ENCODE results near the gene SOX18. TPM values are rescaled to one million over a fixed set of nuclear protein-coding genes. Genes with fewer than 3 reads are reported as not detected.
A peak's percentile ranks its signal among the peaks of the same experiment; 100 is the strongest.

The SOX18 gene
- total RNA-seq, 1 experiment from 2014 or later: 0.12 TPM

DNA sequence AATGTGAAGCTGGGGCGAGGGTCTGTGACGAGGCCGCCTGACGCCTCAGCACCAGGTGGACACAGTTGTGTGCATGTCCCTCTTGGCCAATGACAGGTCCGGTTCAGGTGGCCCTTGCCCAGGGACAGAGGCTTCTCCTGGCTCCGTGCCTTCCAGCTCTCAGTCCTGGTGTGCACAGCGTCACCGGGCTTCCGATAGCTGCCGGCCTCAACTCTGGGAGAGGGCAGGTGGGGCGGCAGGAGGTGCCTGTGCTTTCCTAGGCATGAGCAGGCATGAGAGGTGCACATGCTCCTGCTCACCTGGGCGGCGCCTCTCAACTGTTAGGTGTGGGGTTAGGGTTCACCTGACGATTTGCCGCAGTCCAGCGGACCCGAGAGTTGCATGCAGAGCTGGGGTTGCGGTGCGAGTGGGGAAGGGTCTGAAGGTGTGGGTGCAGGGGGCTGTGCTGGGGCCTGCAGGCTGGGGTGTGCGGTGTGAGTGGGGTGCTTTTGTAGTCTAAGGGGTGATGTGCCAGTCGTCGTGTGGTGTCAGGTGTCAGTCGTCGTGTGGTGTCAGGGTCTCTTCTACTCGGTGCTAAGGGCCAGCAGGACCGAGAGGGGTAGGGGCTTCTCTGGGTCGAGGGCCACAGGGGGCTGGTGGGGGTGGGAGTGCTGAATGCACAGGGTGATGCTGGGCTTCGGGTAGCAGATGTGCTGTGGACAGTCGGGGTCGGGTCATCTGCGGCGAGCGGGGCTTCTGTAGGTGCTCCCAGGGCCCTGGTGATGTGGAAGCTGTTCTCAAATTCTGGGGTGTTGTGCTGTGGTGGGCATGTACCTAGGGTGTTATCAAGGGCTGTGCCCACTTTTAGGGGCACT, 3.8 kb upstream of the SOX18 start:
- no peak for DNase-seq (ENCODE audit: low read depth)

GRCh38 chr20:64052326-64052722, 2.9 kb upstream of the SOX18 start:
- DNase-seq (ENCODE audit: low read depth): no peak

DNA sequence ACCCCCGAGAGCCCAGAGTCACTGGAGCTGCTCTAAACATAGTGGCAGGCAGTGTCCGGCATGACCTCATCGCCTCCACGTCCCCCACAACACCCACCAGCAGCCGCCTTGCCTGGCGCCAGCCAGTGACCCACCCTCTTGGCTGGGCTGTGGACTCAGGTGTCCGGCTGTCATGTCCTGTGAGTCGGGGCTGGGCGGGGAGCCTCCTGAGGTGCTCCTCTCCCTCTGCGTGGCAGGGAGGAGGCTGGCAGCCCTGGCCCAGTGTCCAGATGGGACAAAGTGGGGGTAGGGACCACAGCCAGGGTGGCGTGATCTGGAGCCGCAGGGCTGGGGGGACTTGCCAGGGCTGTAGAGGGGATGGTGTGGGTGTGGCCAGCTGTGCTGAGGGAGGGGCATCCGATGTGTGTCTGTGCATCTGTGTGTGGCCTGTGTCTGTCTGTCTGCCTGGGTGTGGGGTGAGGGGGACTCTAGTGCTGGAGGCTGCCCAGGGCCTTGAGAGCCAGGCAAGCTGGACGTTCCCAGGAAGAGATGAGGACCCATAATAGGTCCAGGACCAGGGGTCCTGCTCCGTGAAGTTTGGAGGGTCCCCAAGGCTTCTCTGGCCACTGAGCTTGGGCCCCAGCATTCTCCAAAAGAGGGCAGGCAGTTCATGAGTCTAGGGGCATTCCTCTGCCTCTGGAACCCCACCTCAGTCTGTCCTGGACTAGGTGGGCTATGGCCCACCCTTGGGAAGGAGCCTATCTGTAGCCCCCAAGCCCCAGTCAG, 2.3 kb upstream of the SOX18 start:
- DNase-seq (ENCODE audit: low read depth): no peak

DNA sequence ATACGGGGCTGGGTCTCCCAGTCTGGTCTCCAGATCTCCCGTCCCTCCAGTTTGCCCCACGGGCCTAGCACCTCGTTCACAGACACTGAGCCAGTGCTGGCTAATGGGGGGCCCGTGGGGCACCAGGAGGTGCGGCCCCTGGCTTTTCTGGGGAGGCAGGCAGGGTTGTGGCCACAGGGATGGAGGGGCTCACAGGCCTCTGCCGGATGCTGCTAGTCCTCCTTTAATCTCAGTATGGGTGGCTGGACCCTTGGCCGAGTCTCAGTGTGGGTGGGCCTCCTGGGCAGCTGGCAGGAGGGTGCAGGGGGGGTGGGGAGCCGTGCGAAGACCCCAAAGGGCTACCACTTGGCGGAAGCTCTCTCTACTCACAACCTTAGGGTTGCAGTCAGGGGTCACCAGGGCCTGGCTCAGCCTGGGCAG, 1.6 kb upstream of the SOX18 start:
- no peak for DNase-seq (ENCODE audit: low read depth)

- no peak for DNase-seq (ENCODE audit: low read depth)
These were observed 1.0 kb upstream of the SOX18 start for GRCh38 chr20:64050261-64051032.

- DNase-seq (ENCODE audit: low read depth): no peak
These were observed 430 bp upstream of the SOX18 start for GRCh38 chr20:64049878-64050260.

GRCh38 chr20:64048402-64049044, 916 bp downstream of the SOX18 start:
- DNase-seq (ENCODE audit: low read depth): no peak

DNA sequence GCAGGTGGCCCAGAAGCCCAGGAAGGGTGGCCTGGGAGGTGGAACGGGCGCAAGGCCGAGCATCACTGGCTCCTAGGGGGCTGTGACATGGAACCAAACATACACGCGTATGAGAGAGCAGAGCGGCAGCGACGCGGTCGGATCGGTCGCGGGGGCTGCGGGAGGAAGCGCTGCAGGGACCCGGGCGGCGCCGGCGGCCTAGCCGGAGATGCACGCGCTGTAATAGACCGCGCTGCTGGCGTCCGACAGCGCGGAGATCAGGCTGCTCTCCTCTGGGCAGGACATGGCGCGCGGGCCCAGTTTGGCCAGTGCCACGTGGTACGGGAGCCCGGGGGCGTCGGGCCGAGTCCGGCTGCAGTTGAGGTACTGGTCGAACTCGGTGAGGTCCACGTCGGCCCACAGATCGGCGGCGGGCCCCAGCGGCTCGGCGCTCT, 1.5 kb downstream of the SOX18 start:
- no peak for DNase-seq (ENCODE audit: low read depth)

DNA sequence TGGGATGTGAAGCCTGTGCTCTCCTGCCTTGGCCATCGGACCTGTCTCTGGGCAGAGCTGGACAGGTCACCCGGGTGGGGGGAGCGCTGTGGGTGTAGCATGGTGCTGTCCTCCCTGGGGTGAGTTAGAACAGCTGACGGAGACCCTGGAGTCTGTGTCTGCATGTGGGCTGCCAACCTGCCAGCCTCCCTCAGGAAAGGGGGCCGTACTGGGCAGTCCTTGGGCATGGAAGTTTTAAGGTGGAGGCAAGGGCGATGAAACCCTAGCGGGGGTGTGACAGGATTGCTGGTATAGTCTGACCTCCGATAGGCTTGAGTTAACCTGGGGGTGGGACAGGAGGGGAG, 2.4 kb downstream of the SOX18 start:
- DNase-seq (ENCODE audit: low read depth): no peak

DNA sequence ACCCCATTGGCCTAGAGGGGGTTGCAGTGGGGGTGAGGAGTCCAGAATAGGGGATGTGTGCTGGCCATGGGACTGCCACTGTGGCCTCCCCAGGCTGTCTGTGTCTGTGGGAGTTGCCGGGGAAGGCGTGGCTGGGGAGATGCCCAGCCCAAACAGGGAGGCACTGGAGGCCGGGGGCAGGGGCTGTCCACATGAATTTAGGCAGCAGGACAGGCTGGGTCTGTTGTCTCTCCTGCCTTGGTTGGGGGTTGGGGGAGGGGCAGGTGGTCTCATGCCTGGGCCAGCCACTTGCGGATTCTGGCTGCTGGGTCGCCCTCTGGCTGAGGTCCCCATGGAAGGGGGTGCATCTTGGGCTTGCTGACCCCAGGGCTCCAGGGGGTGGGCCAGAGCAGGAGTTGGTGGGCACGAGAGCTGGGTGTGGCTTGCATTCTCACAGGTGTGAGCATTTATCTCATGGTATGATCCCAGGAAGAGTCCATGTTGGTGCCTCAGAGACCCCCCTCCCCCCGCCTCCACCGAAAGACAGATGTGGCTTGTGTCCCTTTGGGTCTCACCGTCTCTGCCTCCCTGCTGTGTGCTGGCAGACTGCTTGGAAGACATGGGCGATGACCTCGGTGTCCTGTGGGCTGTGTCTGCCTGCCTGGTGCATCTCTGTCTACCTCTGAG, 4.0 kb downstream of the SOX18 start:
- no peak for DNase-seq (ENCODE audit: low read depth)

DNA sequence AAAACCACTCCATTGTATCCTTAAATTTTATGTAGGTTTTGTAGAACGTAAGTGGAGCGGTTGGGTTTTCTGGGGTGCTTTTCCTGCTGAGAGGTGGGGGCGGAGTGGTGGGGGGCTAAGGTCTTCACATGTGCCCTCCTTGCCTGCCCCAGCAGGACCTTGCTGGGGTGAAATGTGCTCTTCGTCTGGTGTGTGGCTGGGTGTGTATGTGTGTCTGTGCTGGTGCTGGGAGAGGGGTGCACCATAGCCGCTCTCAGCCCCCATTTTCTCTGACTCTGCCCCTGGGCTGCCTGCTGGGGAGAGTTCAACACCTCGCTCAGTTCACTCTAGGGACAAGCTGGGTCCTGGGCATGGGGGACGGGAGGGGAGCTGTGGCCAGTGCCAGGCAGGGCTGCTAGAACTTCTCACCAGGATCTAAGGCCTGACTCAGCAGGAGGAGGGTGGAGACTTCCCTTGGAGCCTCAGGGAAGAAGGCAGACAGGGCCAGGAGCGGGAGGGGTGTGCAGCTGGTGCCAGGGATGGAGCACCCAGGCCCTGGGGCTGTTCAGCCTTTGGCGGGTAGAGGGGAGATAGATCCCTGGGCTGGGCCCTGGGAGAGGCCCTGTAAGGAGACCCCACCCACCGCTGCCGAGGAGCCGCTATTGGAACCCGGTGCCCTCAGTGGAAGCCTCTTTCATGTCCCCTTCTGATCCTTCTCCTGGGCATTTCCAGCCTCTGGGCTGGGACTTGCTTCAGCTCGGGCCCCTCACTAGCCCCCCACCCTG, 4.8 kb downstream of the SOX18 start:
- peak; percentile 85 for DNase-seq (ENCODE audit: low read depth)

- DNase-seq (ENCODE audit: low read depth): no peak
These were observed 5.7 kb downstream of the SOX18 start for GRCh38 chr20:64043768-64044167.

DNA sequence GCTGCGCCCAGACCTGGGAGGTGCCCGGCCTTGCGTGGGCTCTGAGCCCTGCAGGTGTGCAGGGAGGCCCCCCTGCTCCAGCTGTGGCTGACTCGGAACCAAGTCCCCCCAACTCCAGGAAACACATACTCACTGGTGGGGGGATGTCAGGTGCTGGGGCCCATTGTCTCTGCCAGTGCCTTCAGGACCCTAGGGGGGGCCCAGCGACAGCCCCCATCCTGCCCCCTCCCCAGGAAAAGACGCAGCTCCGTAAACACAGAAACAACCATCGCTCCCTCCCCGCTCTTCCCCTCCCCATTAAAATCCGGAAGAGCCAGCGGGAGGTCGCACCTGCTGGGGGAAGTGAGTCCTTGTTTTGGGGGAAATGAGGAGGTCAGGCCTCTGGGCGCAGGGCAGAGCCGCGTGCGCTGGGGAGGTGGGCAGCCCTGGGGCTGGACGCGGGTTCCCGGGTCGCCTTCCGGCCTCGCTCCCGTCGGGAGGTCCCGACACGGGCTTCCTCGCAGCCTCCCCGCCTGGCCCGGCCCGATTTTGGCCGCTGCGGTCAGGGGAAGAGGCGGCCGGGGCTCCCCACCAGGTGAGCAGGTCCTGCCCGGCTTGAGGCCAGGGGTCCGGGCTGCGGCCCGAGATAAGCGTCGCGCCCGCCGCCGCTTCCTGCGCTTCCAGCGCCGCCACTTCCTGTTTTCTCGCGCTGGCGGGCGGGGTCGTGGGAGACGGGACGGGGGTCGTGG, 7.2 kb downstream of the SOX18 start:
- no peak for DNase-seq (ENCODE audit: low read depth)

- DNase-seq (ENCODE audit: low read depth): no peak
These were observed 7.7 kb downstream of the SOX18 start for GRCh38 chr20:64041781-64042053.

- DNase-seq (ENCODE audit: low read depth): no peak
These were observed 8.2 kb downstream of the SOX18 start for GRCh38 chr20:64041040-64041780.

DNA sequence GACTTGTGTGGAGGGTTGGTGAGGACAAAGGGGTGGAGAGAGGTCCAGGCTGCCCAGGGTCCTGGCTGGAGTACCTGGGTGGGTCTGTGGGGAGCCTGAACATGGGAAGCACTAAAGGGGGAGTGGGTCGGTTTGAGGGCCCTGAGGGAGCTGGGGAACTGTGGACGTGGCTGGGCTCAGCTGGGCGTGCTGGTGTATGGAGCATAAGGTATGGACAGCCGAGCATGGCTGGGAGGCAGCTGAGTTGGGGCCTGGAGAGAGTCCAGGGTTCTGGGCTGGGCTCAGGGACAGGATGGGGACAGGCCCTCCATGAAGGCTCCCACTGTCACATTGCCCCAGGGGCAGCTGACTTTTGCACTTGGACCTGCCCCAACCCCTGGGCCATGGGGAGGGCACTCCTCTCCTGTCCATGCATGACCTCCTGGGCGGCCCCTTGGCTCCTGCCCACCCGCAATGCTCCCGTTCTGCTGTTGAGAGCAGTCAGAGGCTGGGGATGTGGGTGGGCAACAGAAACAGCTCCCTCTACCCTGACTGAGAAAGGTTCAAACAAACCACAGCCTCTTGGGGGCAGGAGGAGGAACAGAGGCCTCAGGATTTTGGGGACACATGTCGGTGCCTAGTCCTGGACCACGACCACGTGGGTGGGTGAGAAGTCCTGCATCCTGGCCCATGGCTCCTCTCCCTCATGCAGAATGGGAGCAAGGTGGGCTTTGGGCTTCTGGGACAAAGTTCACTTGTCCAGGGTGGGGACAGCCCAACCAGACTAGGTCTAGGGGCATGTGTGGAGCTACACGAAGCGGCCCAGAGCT, 9.0 kb downstream of the SOX18 start:
- no peak for DNase-seq (ENCODE audit: low read depth)

DNA sequence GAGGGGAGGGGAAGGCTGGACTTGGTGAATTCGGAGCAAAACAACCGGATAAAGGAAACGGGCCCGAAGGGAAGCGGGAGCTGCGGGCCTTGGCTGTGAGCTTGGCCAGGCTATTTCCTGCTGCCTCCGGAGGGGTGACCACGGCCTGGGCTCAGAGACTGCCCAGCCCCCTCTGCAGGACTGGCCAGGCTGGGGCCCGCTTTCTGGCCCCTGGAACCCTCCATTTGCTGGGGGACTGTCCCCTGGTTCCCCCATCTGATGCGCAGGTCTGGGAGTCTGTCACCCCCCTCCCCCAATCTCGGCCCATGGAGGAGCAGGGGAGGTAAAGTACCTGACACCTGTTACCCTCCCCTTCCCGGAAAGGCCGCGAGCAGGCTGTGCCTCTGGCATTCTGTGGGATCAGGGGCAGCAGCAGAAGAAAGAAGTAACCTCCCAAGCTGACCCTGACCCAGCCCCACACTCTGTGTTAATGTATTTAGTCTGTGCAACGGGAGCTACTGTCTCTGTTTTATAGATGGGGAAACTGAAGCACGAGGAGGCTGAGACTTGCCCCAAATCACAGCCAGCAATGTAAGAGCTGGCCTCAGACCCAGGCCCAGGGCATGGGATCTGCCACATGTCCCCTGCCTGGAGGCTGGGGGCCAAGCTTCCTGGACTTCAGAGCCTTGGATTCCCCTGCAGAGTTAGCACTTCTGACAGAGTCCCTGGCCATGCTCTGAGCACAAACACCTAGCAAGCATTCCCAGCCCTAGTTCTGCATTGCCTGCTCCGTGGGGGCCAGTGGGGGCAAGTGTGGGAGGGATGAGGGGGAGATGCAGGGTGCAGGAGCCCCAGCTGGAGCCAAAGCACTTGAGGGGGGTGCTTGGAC, 9.9 kb downstream of the SOX18 start:
- no peak for DNase-seq (ENCODE audit: low read depth)
